Peyer's patch (tissue), 4 donors: ENCODE results near the gene HHIP.

Source experiments
- POLR2A ChIP-seq, 2 donors: fragments of 450-650 bp; IDR thresholded peaks; one replicate each; pipeline ENCODE4 v1.5.1; 2017; ENCODE audit warnings: antibody characterized with exemption in 2 of 2, mild to moderate bottlenecking in 2 of 2, moderate library complexity in 2 of 2
- TF ChIP-seq, protein P1 (sequence below), 6 experiments: fragments of 450-650 bp in 4 of 6; fragments of 200-600 bp in 2 of 6; sonication (generic) in 1 of 6; IDR thresholded peaks; one replicate each; pipeline ENCODE4 v1.5.1; 2017 to 2019; ENCODE audit warnings: antibody characterized with exemption in 6 of 6, mild to moderate bottlenecking in 3 of 6, moderate library complexity in 1 of 6

DNA sequence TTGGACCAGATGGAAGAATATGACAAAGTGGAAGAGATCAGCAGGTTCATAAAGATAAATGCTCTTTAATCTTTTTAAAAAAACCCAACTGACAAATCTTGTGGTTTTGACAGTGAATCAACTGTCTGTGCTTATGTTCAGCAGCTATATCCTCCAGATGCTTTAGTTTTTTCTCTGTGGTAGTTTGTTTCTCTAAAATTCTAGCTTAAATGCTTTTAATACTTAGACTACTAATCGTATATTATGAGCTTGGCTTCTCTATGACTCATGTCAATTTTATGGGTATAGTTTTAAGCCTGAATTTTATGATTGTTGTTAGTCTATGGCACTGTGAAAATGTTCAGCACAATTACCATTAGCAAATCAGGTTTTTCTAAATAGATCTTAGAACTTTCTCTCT, 12.9 kb downstream of the HHIP start:
- TF ChIP-seq, protein P1, sequence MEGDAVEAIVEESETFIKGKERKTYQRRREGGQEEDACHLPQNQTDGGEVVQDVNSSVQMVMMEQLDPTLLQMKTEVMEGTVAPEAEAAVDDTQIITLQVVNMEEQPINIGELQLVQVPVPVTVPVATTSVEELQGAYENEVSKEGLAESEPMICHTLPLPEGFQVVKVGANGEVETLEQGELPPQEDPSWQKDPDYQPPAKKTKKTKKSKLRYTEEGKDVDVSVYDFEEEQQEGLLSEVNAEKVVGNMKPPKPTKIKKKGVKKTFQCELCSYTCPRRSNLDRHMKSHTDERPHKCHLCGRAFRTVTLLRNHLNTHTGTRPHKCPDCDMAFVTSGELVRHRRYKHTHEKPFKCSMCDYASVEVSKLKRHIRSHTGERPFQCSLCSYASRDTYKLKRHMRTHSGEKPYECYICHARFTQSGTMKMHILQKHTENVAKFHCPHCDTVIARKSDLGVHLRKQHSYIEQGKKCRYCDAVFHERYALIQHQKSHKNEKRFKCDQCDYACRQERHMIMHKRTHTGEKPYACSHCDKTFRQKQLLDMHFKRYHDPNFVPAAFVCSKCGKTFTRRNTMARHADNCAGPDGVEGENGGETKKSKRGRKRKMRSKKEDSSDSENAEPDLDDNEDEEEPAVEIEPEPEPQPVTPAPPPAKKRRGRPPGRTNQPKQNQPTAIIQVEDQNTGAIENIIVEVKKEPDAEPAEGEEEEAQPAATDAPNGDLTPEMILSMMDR (IDR thresholded peaks at IDR 0.05): no peak
- TF ChIP-seq POLR2A (IDR thresholded peaks at IDR 0.05): no peak
